Measurements from ENCODE around the gene TBC1D2.
"Not testable (repeated sequence)": the region's sequence is repeated elsewhere in the genome, so short reads cannot be mapped to it uniquely, and the experiment has no call there.

Gene TBC1D2

GRCh38 chr9:98178874-98179850 lies 76.3 kb downstream of the TBC1D2 start:
- no peak overlapping the region for H3K23ac ChIP-seq (ENCODE audit: low read length)
- H3K79me1 ChIP-seq (ENCODE audit: low read length) = peaks cover 10% of the 10 kb centered on the region
- no peak overlapping the region for H3K27ac ChIP-seq (ENCODE audit: low read depth, low read length)
- no peak overlapping the region for H2BK5ac ChIP-seq (ENCODE audit: low read length)
- H4K5ac ChIP-seq (ENCODE audit: low read length) = no peak overlapping the region
- H4K8ac ChIP-seq (ENCODE audit: low read depth, low read length) = no peak overlapping the region
- H3K36me3 ChIP-seq (ENCODE audit: control insufficient read depth, insufficient read depth, low read length) = no peaks in the 10 kb centered on the region
- no peak overlapping the region for H3K9ac ChIP-seq (ENCODE audit: low read length)
- H3K79me2 ChIP-seq (ENCODE audit: control insufficient read depth, insufficient read depth, low read length) = peaks cover 30% of the 10 kb centered on the region
- H3K4me1 ChIP-seq (ENCODE audit: control insufficient read depth, low read depth, low read length) = peaks cover 2% of the 10 kb centered on the region
- H2BK15ac ChIP-seq (replicated peaks; ENCODE audit: low read depth) = no peak overlapping the region
- WGBS (ENCODE audit: extremely low coverage, insufficient coverage, low lambda C conversion rate) = no CpG with 5 or more reads among the region's 16 CpGs
- H3K18ac ChIP-seq (ENCODE audit: low read length) = no peak overlapping the region
- no peaks in the 10 kb centered on the region for H3K27me3 ChIP-seq (ENCODE audit: insufficient read depth, low read length, poor library complexity)
- no peak overlapping the region for H3K4me2 ChIP-seq (ENCODE audit: low read length)
- H3K56ac ChIP-seq (ENCODE audit: low read length) = no peak overlapping the region
- H2BK120ac ChIP-seq (ENCODE audit: low read depth, low read length) = no peak overlapping the region
- no peak overlapping the region for H3K4me3 ChIP-seq (ENCODE audit: low read length)
- H3K4ac ChIP-seq (ENCODE audit: low read depth, low read length) = no peak overlapping the region
- DNase-seq = no peak
- H2AK5ac ChIP-seq (ENCODE audit: low read length) = no peak overlapping the region

- H4K8ac ChIP-seq (ENCODE audit: low read depth, low read length) = no peak overlapping the region
- no peak overlapping the region for H2AK5ac ChIP-seq (ENCODE audit: low read length)
- H2BK15ac ChIP-seq (replicated peaks; ENCODE audit: low read depth) = no peak overlapping the region
- no peaks in the 10 kb centered on the region for H3K36me3 ChIP-seq (ENCODE audit: control insufficient read depth, insufficient read depth, low read length)
- peaks cover 28% of the 10 kb centered on the region for H3K79me2 ChIP-seq (ENCODE audit: control insufficient read depth, insufficient read depth, low read length)
- no peak overlapping the region for H3K4ac ChIP-seq (ENCODE audit: low read depth, low read length)
- no peak overlapping the region for H3K23ac ChIP-seq (ENCODE audit: low read length)
- no peak overlapping the region for H4K5ac ChIP-seq (ENCODE audit: low read length)
- no peak for DNase-seq
- no CpG with 5 or more reads among the region's 9 CpGs for WGBS (ENCODE audit: extremely low coverage, insufficient coverage, low lambda C conversion rate)
- H3K18ac ChIP-seq (ENCODE audit: low read length) = no peak overlapping the region
- peaks cover 10% of the 10 kb centered on the region for H3K79me1 ChIP-seq (ENCODE audit: low read length)
- H3K4me3 ChIP-seq (ENCODE audit: low read length) = no peak overlapping the region
- H3K9ac ChIP-seq (ENCODE audit: low read length) = no peak overlapping the region
- H2BK120ac ChIP-seq (ENCODE audit: low read depth, low read length) = no peak overlapping the region
- H2BK5ac ChIP-seq (ENCODE audit: low read length) = no peak overlapping the region
- no peaks in the 10 kb centered on the region for H3K27me3 ChIP-seq (ENCODE audit: insufficient read depth, low read length, poor library complexity)
- no peak overlapping the region for H3K4me2 ChIP-seq (ENCODE audit: low read length)
- peaks cover 3% of the 10 kb centered on the region for H3K4me1 ChIP-seq (ENCODE audit: control insufficient read depth, low read depth, low read length)
- no peak overlapping the region for H3K56ac ChIP-seq (ENCODE audit: low read length)
- H3K27ac ChIP-seq (ENCODE audit: low read depth, low read length) = no peak overlapping the region
These were observed 78.8 kb downstream of the TBC1D2 start for GRCh38 chr9:98176391-98177259.

GRCh38 chr9:98175762-98176161 lies 79.7 kb downstream of the TBC1D2 start:
- no peak overlapping the region for H3K23ac ChIP-seq (ENCODE audit: low read length)
- peaks cover 3% of the 10 kb centered on the region for H3K4me1 ChIP-seq (ENCODE audit: control insufficient read depth, low read depth, low read length)
- H2BK120ac ChIP-seq (ENCODE audit: low read depth, low read length) = no peak overlapping the region
- H3K27me3 ChIP-seq (ENCODE audit: insufficient read depth, low read length, poor library complexity) = no peaks in the 10 kb centered on the region
- H4K8ac ChIP-seq (ENCODE audit: low read depth, low read length) = no peak overlapping the region
- H4K5ac ChIP-seq (ENCODE audit: low read length) = no peak overlapping the region
- H3K4me3 ChIP-seq (ENCODE audit: low read length) = no peak overlapping the region
- H2BK5ac ChIP-seq (ENCODE audit: low read length) = no peak overlapping the region
- no peak overlapping the region for H3K18ac ChIP-seq (ENCODE audit: low read length)
- H3K27ac ChIP-seq (ENCODE audit: low read depth, low read length) = no peak overlapping the region
- peaks cover 24% of the 10 kb centered on the region for H3K79me2 ChIP-seq (ENCODE audit: control insufficient read depth, insufficient read depth, low read length)
- H3K79me1 ChIP-seq (ENCODE audit: low read length) = peaks cover 10% of the 10 kb centered on the region
- H3K4me2 ChIP-seq (ENCODE audit: low read length) = no peak overlapping the region
- H2BK15ac ChIP-seq (replicated peaks; ENCODE audit: low read depth) = no peak overlapping the region
- no peak overlapping the region for H3K9ac ChIP-seq (ENCODE audit: low read length)
- H3K36me3 ChIP-seq (ENCODE audit: control insufficient read depth, insufficient read depth, low read length) = no peaks in the 10 kb centered on the region
- H3K56ac ChIP-seq (ENCODE audit: low read length) = no peak overlapping the region
- H3K4ac ChIP-seq (ENCODE audit: low read depth, low read length) = no peak overlapping the region
- WGBS (ENCODE audit: extremely low coverage, insufficient coverage, low lambda C conversion rate) = no CpG with 5 or more reads among the region's 3 CpGs
- DNase-seq = no peak
- H2AK5ac ChIP-seq (ENCODE audit: low read length) = no peak overlapping the region

- no peak for DNase-seq
- Histone ChIP-seq H3K4ac (ENCODE audit: low read depth, low read length) (no peak overlapping the region), H3K4me1 (ENCODE audit: control insufficient read depth, low read depth, low read length) (peaks cover 3% of the 10 kb centered on the region), H3K9ac (ENCODE audit: low read length) (no peak overlapping the region), H2BK5ac (ENCODE audit: low read length) (no peak overlapping the region), H3K79me1 (ENCODE audit: low read length) (peaks cover 9% of the 10 kb centered on the region), H3K56ac (ENCODE audit: low read length) (no peak overlapping the region), H3K4me2 (ENCODE audit: low read length) (no peak overlapping the region), H3K27me3 (ENCODE audit: insufficient read depth, low read length, poor library complexity) (no peaks in the 10 kb centered on the region), H3K79me2 (ENCODE audit: control insufficient read depth, insufficient read depth, low read length) (peaks cover 18% of the 10 kb centered on the region), H3K18ac (ENCODE audit: low read length) (no peak overlapping the region), H3K23ac (ENCODE audit: low read length) (no peak overlapping the region), H4K8ac (ENCODE audit: low read depth, low read length) (no peak overlapping the region), H3K36me3 (ENCODE audit: control insufficient read depth, insufficient read depth, low read length) (no peaks in the 10 kb centered on the region), H3K4me3 (ENCODE audit: low read length) (no peak overlapping the region), H3K27ac (ENCODE audit: low read depth, low read length) (no peak overlapping the region), H2BK120ac (ENCODE audit: low read depth, low read length) (no peak overlapping the region), H2BK15ac (replicated peaks; ENCODE audit: low read depth) (no peak overlapping the region), H2AK5ac (ENCODE audit: low read length) (no peak overlapping the region), H4K5ac (ENCODE audit: low read length) (no peak overlapping the region)
- WGBS (ENCODE audit: extremely low coverage, insufficient coverage, low lambda C conversion rate) = no CpG with 5 or more reads among the region's 6 CpGs
These were observed 80.3 kb downstream of the TBC1D2 start for GRCh38 chr9:98175028-98175569.

GRCh38 chr9:98174502-98174918 lies 80.9 kb downstream of the TBC1D2 start:
- not testable (repeated sequence) for H3K36me3 ChIP-seq (ENCODE audit: control insufficient read depth, insufficient read depth, low read length); H3K4me1 ChIP-seq (ENCODE audit: control insufficient read depth, low read depth, low read length); H2BK120ac ChIP-seq (ENCODE audit: low read depth, low read length); H3K4me2 ChIP-seq (ENCODE audit: low read length); H4K5ac ChIP-seq (ENCODE audit: low read length); H3K79me1 ChIP-seq (ENCODE audit: low read length); H3K27me3 ChIP-seq (ENCODE audit: insufficient read depth, low read length, poor library complexity); H3K4me3 ChIP-seq (ENCODE audit: low read length); H2AK5ac ChIP-seq (ENCODE audit: low read length); H2BK15ac ChIP-seq (replicated peaks; ENCODE audit: low read depth); H3K4ac ChIP-seq (ENCODE audit: low read depth, low read length); H4K8ac ChIP-seq (ENCODE audit: low read depth, low read length); H3K27ac ChIP-seq (ENCODE audit: low read depth, low read length); H3K9ac ChIP-seq (ENCODE audit: low read length); H3K23ac ChIP-seq (ENCODE audit: low read length); H3K56ac ChIP-seq (ENCODE audit: low read length); H3K18ac ChIP-seq (ENCODE audit: low read length); H2BK5ac ChIP-seq (ENCODE audit: low read length)
- peak; percentile 27 for DNase-seq
- H3K79me2 ChIP-seq (ENCODE audit: control insufficient read depth, insufficient read depth, low read length) = peaks cover 17% of the 10 kb centered on the region
- no CpG with 5 or more reads among the region's 5 CpGs for WGBS (ENCODE audit: extremely low coverage, insufficient coverage, low lambda C conversion rate)

All from mesendoderm (in vitro differentiated cells).